SK-N-SH (cell line): ENCODE data around the gene GSS. TPM values are rescaled to one million over a fixed set of nuclear protein-coding genes. Genes with fewer than 3 reads are reported as not detected.

Experiments used
- CTCF ChIA-PET: fragments of 300-600, 350-600 bp; formaldehyde crosslinking; extraction: SDS; loops from one replicate; lab custom pipeline; 2021; lab: Yijun Ruan, JAX
- POLR2A ChIA-PET: fragments of 350-600 bp; sonication (Branson Sonifier 250); formaldehyde crosslinking; extraction: SDS; loops from one replicate; lab custom pipeline; 2020; ENCODE audit warnings: antibody characterized with exemption, inconsistent platforms; lab: Yijun Ruan, JAX
- DNase-seq: peaks from one replicate; pipeline ENCODE4 v3.0.0; 2012
- H2AFZ ChIP-seq: fragments of 200-600 bp; sonication (generic); 2 replicates; pipeline ENCODE4 v1.8.1; 2016; ENCODE audit warnings: antibody characterized with exemption, mild to moderate bottlenecking, low read depth
- H3F3A ChIP-seq: fragments of 200-600 bp; sonication (generic); replicated peaks from 2 replicates; pipeline ENCODE3; 2016; ENCODE audit warnings: antibody characterized with exemption, mild to moderate bottlenecking; ENCODE audit not compliant: insufficient read depth
- H3K27ac ChIP-seq, 2 experiments: fragments of 200-500 bp in 1 of 2; fragments of 200-600 bp in 1 of 2; sonication (Bioruptor generic) in 1 of 2; sonication (generic), shearing (Covaris generic) in 1 of 2; 2 replicates each; pipeline versions ENCODE4 v1.5.1 to v1.6.1; 2014 to 2016; ENCODE audit warnings: low read depth in 2 of 2, inconsistent platforms in 1 of 2, low read length in 1 of 2, mild to moderate bottlenecking in 1 of 2, mixed read lengths in 1 of 2
- H3K27me3 ChIP-seq: fragments of 200-600 bp; sonication (generic), shearing (Covaris generic); 2 replicates; pipeline ENCODE4 v1.6.1; 2016; ENCODE audit warnings: mixed run types; ENCODE audit not compliant: insufficient read depth
- H3K36me3 ChIP-seq, 2 experiments: fragments of 200-500 bp in 1 of 2; fragments of 200-600 bp in 1 of 2; sonication (Bioruptor generic) in 1 of 2; sonication (generic) in 1 of 2; replicated peaks in 1 of 2; 2 replicates each; pipeline versions ENCODE3 to v1.5.1; 2014 to 2016; ENCODE audit warnings: low read length in 1 of 2, mild to moderate bottlenecking in 1 of 2; ENCODE audit not compliant: insufficient read depth in 2 of 2, control insufficient read depth in 1 of 2
- H3K4me1 ChIP-seq, 2 experiments: fragments of 200-500 bp in 1 of 2; fragments of 200-600 bp in 1 of 2; sonication (Bioruptor generic) in 1 of 2; sonication (generic), shearing (Covaris generic) in 1 of 2; 2 replicates each; pipeline versions ENCODE4 v1.5.1 to v1.6.1; 2014 to 2016; ENCODE audit warnings: low read depth in 1 of 2, low read length in 1 of 2, mixed run types in 1 of 2; ENCODE audit not compliant: insufficient read depth in 2 of 2, control insufficient read depth in 1 of 2
- H3K4me2 ChIP-seq: fragments of 200-600 bp; sonication (generic), shearing (Covaris generic); 2 replicates; pipeline ENCODE4 v1.6.1; 2017; ENCODE audit warnings: mixed run types
- H3K4me3 ChIP-seq, 2 experiments: fragments of 200-500 bp in 1 of 2; fragments of 200-600 bp in 1 of 2; sonication (Bioruptor generic) in 1 of 2; sonication (generic), shearing (Covaris generic) in 1 of 2; 2 replicates each; pipeline versions ENCODE4 v1.5.1 to v1.8.1; 2014 to 2016; ENCODE audit warnings: low read depth in 2 of 2, inconsistent platforms in 1 of 2, low read length in 1 of 2, mild to moderate bottlenecking in 1 of 2, mixed read lengths in 1 of 2, moderate library complexity in 1 of 2
- H3K79me2 ChIP-seq: fragments of 200-600 bp; sonication (generic); 2 replicates; pipeline ENCODE4 v1.8.1; 2017; ENCODE audit warnings: mild to moderate bottlenecking; ENCODE audit not compliant: insufficient read depth
- H3K9ac ChIP-seq: fragments of 200-600 bp; sonication (generic); 2 replicates; pipeline ENCODE4 v1.6.1; 2017; ENCODE audit warnings: mixed run types
- H3K9me2 ChIP-seq: fragments of 200-600 bp; sonication (generic); 2 replicates; pipeline ENCODE4 v1.6.1; 2017; ENCODE audit warnings: mixed run types
- H3K9me3 ChIP-seq: fragments of 200-600 bp; sonication (generic); 2 replicates; pipeline ENCODE4 v1.6.1; 2017; ENCODE audit warnings: mixed run types, mild to moderate bottlenecking, moderate library complexity
- H4K20me1 ChIP-seq: fragments of 200-600 bp; sonication (generic); 2 replicates; pipeline ENCODE4 v1.6.1; 2017; ENCODE audit warnings: mild to moderate bottlenecking, mixed run types; ENCODE audit not compliant: insufficient read depth
- ELF1 ChIP-seq: IDR thresholded peaks from 2 replicates; pipeline ENCODE4 v1.4.0; 2012
- EZH2phosphoT487 ChIP-seq: fragments of 200-600 bp; sonication (generic); IDR thresholded peaks from 2 replicates; pipeline ENCODE4 v1.6.1; 2017; ENCODE audit warnings: low read depth, mixed run types, mild to moderate bottlenecking, antibody characterized with exemption, moderate library complexity, borderline replicate concordance
- FOXM1 ChIP-seq: IDR thresholded peaks from 2 replicates; pipeline ENCODE4 v1.4.0; 2012; ENCODE audit warnings: low read depth, mild to moderate bottlenecking
- MEF2A ChIP-seq: IDR thresholded peaks from 2 replicates; pipeline ENCODE4 v1.4.0; 2012; ENCODE audit warnings: low read depth, borderline replicate concordance
- MXI1 ChIP-seq: IDR thresholded peaks from 2 replicates; pipeline ENCODE4 v1.6.1; 2012; ENCODE audit warnings: mild to moderate bottlenecking, low read depth, low read length, improper control_type of control experiment
- NFIC ChIP-seq: IDR thresholded peaks from 2 replicates; pipeline ENCODE4 v1.4.0; 2012; ENCODE audit warnings: borderline replicate concordance
- NRF1 ChIP-seq: IDR thresholded peaks from 2 replicates; pipeline ENCODE4 v1.6.1; 2012; ENCODE audit warnings: low read depth, mild to moderate bottlenecking, low read length
- POLR2AphosphoS5 ChIP-seq: IDR thresholded peaks from 2 replicates; pipeline ENCODE4 v1.6.1; 2012; ENCODE audit warnings: low read depth, low read length
- RAD21 ChIP-seq: IDR thresholded peaks from 2 replicates; pipeline ENCODE4 v1.6.1; 2012; ENCODE audit warnings: mild to moderate bottlenecking, low read length
- RCOR1 ChIP-seq: fragments of 150-350 bp; IDR thresholded peaks from 2 replicates; pipeline ENCODE4 v1.6.1; 2017; ENCODE audit warnings: antibody characterized with exemption, low read length
- RXRA ChIP-seq: IDR thresholded peaks from 2 replicates; pipeline ENCODE4 v1.4.0; 2012; ENCODE audit warnings: low read depth, mild to moderate bottlenecking, borderline replicate concordance
- SIN3A ChIP-seq: IDR thresholded peaks from 2 replicates; pipeline ENCODE4 v1.6.1; 2012; ENCODE audit warnings: low read depth, mild to moderate bottlenecking, low read length, moderate library complexity, borderline replicate concordance
- TEAD4 ChIP-seq: IDR thresholded peaks from 2 replicates; pipeline ENCODE4 v1.4.0; 2012; ENCODE audit warnings: mild to moderate bottlenecking, borderline replicate concordance; ENCODE audit not compliant: insufficient read depth
- WGBS: methylation state at CpG from one replicate; pipeline ENCODE4 v1.1.6; 2017; ENCODE audit warnings: low lambda C conversion rate; 5-methylcytosine and 5-hydroxymethylcytosine counted together
- polyA plus RNA-seq, 3 experiments: library from polyadenylated mRNA; depleted of rRNA; stranded (reverse); fragments of >200 nt; gene quantifications; 2 replicates each; pipeline ENCODE4 v1.2.3, GENCODE V29; 2012
- TF ChIP-seq, protein P1 (sequence below): IDR thresholded peaks from 2 replicates; pipeline ENCODE4 v1.4.0; 2012; ENCODE audit warnings: low read depth, borderline replicate concordance
- TF ChIP-seq, protein P2 (sequence below): fragments of 200-600 bp; sonication (generic); IDR thresholded peaks from 2 replicates; pipeline ENCODE4 v1.6.1; 2017; ENCODE audit warnings: antibody characterized with exemption, mild to moderate bottlenecking, moderate library complexity
- TF ChIP-seq, protein P3 (sequence below): IDR thresholded peaks from 2 replicates; pipeline ENCODE4; 2012

GSS gene
- polyA plus RNA-seq, 1 of the 3 experiments (the other 2 are of a cell fraction): 95.6 TPM

DNA sequence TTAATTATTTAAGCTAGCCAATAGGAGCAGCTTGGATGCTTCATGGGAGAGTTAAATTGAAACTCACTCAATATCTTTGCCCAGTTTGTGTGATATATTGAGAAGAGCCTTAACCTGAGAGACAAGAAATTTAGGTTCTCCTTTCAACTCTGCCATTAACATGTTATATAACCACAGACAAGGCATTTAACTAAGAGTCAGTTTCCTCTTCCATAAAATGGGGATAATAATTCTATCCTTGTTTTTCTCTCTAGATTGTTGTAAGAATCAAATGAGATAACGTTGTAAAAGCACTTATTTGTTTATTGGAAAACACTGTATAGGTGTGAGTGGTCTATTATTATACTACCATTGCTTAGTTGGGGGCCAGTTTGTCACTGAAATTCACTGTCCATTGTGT is 71.3 kb downstream of the GSS start:
- ChIA-PET POLR2A (interaction anchor here (0.9 kb wide), 1 partner anchor 9 kb away, joined by 3 read pairs; no protein-coding TSS in a partner anchor), CTCF (no interaction called here)
- 82% methylated on average over 1 of the region's 1 CpG for WGBS
- H3F3A ChIP-seq: no peaks in the 10 kb centered on the region
- H4K20me1 ChIP-seq: no peaks in the 10 kb centered on the region
- peaks cover 7 to 24% of the 10 kb centered on the region in 2 experiments for H3K36me3 ChIP-seq
- no peaks in the 10 kb centered on the region for H3K27me3 ChIP-seq
- no peaks in the 10 kb centered on the region for H3K9me2 ChIP-seq
- no peak for DNase-seq
- 0 out of 2 replicates have a peak, but pooled peaks cover 8% of the 10 kb centered on the region for H3K79me2 ChIP-seq
- no peak for TF ChIP-seq EZH2phosphoT487
- no peak for TF ChIP-seq MXI1
- no peak for TF ChIP-seq POLR2AphosphoS5
- TF ChIP-seq, protein P1, sequence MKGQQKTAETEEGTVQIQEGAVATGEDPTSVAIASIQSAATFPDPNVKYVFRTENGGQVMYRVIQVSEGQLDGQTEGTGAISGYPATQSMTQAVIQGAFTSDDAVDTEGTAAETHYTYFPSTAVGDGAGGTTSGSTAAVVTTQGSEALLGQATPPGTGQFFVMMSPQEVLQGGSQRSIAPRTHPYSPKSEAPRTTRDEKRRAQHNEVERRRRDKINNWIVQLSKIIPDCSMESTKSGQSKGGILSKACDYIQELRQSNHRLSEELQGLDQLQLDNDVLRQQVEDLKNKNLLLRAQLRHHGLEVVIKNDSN: no peak
- TF ChIP-seq RAD21: no peak
- TF ChIP-seq NFIC: no peak
- TF ChIP-seq, protein P2, sequence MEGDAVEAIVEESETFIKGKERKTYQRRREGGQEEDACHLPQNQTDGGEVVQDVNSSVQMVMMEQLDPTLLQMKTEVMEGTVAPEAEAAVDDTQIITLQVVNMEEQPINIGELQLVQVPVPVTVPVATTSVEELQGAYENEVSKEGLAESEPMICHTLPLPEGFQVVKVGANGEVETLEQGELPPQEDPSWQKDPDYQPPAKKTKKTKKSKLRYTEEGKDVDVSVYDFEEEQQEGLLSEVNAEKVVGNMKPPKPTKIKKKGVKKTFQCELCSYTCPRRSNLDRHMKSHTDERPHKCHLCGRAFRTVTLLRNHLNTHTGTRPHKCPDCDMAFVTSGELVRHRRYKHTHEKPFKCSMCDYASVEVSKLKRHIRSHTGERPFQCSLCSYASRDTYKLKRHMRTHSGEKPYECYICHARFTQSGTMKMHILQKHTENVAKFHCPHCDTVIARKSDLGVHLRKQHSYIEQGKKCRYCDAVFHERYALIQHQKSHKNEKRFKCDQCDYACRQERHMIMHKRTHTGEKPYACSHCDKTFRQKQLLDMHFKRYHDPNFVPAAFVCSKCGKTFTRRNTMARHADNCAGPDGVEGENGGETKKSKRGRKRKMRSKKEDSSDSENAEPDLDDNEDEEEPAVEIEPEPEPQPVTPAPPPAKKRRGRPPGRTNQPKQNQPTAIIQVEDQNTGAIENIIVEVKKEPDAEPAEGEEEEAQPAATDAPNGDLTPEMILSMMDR: no peak
- no peak overlapping the region for H2AFZ ChIP-seq
- no peak overlapping the region for H3K4me2 ChIP-seq
- H3K27ac ChIP-seq: no peak overlapping the region
- H3K9me3 ChIP-seq: no peaks in the 10 kb centered on the region
- H3K9ac ChIP-seq: no peak overlapping the region
- H3K4me1 ChIP-seq: no peaks in the 10 kb centered on the region
- no peak overlapping the region for H3K4me3 ChIP-seq

DNA sequence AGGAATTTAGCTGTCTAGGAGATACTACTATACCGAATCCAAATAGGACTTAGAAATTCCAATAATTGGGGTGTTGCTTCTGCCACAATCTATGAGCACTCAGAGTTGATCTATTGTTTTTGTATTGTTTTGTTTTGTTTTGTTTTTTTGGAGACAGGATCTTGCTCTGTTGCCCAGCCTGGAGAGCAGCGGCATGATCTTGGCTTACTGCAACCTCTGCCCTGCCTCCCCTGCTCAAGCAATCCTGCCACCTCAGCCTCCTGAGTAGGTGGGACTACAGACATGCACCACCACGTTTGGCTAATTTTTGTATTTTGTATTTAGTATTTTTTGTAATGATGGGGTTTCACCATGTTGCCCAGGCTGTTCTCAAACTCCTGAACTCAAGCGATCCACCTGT is 71.8 kb downstream of the GSS start:
- no peak for TF ChIP-seq ELF1
- TF ChIP-seq SIN3A: no peak
- TF ChIP-seq RXRA: no peak
- TF ChIP-seq, protein P2: no peak
- TF ChIP-seq TEAD4: no peak
- no peak for TF ChIP-seq POLR2AphosphoS5
- TF ChIP-seq MXI1: no peak
- TF ChIP-seq MEF2A: no peak
- TF ChIP-seq, protein P3, sequence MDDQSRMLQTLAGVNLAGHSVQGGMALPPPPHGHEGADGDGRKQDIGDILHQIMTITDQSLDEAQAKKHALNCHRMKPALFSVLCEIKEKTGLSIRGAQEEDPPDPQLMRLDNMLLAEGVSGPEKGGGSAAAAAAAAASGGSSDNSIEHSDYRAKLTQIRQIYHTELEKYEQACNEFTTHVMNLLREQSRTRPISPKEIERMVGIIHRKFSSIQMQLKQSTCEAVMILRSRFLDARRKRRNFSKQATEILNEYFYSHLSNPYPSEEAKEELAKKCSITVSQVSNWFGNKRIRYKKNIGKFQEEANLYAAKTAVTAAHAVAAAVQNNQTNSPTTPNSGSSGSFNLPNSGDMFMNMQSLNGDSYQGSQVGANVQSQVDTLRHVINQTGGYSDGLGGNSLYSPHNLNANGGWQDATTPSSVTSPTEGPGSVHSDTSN: no peak
- no peak for TF ChIP-seq RCOR1
- TF ChIP-seq NRF1: no peak
- no peak for TF ChIP-seq RAD21
- TF ChIP-seq EZH2phosphoT487: no peak
- no peak for TF ChIP-seq FOXM1
- TF ChIP-seq, all 33 proteins: peak for 0
- no peaks in the 10 kb centered on the region for H3K27me3 ChIP-seq
- no peak overlapping the region for H3K4me3 ChIP-seq
- DNase-seq: no peak
- CTCF ChIA-PET: interaction anchor here (1.2 kb wide), 1 partner anchor 50 kb away, joined by 5 read pairs; no protein-coding TSS in a partner anchor
- H3K36me3 ChIP-seq: peaks cover 7 to 24% of the 10 kb centered on the region in 2 experiments
- H4K20me1 ChIP-seq: no peaks in the 10 kb centered on the region
- H3K9me3 ChIP-seq: no peaks in the 10 kb centered on the region
- H3F3A ChIP-seq: no peaks in the 10 kb centered on the region
- WGBS: 84% methylated on average over 4 of the region's 4 CpGs
- no peaks in the 10 kb centered on the region for H3K9me2 ChIP-seq
- H2AFZ ChIP-seq: no peak overlapping the region
- no peak overlapping the region for H3K4me2 ChIP-seq
- H3K9ac ChIP-seq: no peak overlapping the region
- H3K27ac ChIP-seq: no peak overlapping the region
- 0 out of 2 replicates have a peak, but pooled peaks cover 11% of the 10 kb centered on the region for H3K79me2 ChIP-seq
- POLR2A ChIA-PET: no interaction called here
- no peaks in the 10 kb centered on the region for H3K4me1 ChIP-seq
